ENCODE data around the gene PCARE.

The PCARE gene

GRCh38 chr2:29075894-29076705 is 1.8 kb upstream of the PCARE start:
- peak overlapping the region; percentile 20 for H3K4me3 ChIP-seq (ENCODE audit: low read depth, low read length)
- TF ChIP-seq CTCF (conservative IDR thresholded peaks at IDR 0.05; ENCODE audit: low read depth, low read length): peak; percentile 27
- peak; percentile 59 for DNase-seq (ENCODE audit: low read depth)

- no peak for TF ChIP-seq CTCF (conservative IDR thresholded peaks at IDR 0.05; ENCODE audit: low read depth, low read length)
- DNase-seq (ENCODE audit: low read depth): no peak
- H3K4me3 ChIP-seq (ENCODE audit: low read depth, low read length): no peak overlapping the region
Observed at GRCh38 chr2:29073933-29074332, 390 bp downstream of the PCARE start.

- no peak for TF ChIP-seq CTCF (conservative IDR thresholded peaks at IDR 0.05; ENCODE audit: low read depth, low read length)
- H3K4me3 ChIP-seq (ENCODE audit: low read depth, low read length): no peak overlapping the region
- no peak for DNase-seq (ENCODE audit: low read depth)
Observed at GRCh38 chr2:29072971-29073725, 1.2 kb downstream of the PCARE start.

- TF ChIP-seq CTCF (conservative IDR thresholded peaks at IDR 0.05; ENCODE audit: low read depth, low read length): no peak
- no peak overlapping the region for H3K4me3 ChIP-seq (ENCODE audit: low read depth, low read length)
- DNase-seq (ENCODE audit: low read depth): no peak
Observed at GRCh38 chr2:29072251-29072650, 2.1 kb downstream of the PCARE start.

GRCh38 chr2:29071032-29071975 is 3.0 kb downstream of the PCARE start:
- TF ChIP-seq CTCF (conservative IDR thresholded peaks at IDR 0.05; ENCODE audit: low read depth, low read length): no peak

GRCh38 chr2:29070526-29070925 is 3.8 kb downstream of the PCARE start:
- TF ChIP-seq CTCF (conservative IDR thresholded peaks at IDR 0.05; ENCODE audit: low read depth, low read length): no peak
- no peak overlapping the region for H3K4me3 ChIP-seq (ENCODE audit: low read depth, low read length)
- DNase-seq (ENCODE audit: low read depth): no peak

More at GRCh38 chr2:29071032-29071975, 3.0 kb downstream of the PCARE start:
- no peak for DNase-seq (ENCODE audit: low read depth)
- no peak overlapping the region for H3K4me3 ChIP-seq (ENCODE audit: low read depth, low read length)

Data from choroid plexus epithelial cell (primary cell).